NB4 (cell line): ENCODE data around the gene DYNC1LI1.

Source experiments
- MYC ChIP-seq: IDR thresholded peaks from 2 replicates; pipeline ENCODE4 v1.6.1; 2011; ENCODE audit warnings: low read depth, low read length
- POLR2A ChIP-seq: IDR thresholded peaks from 2 replicates; pipeline ENCODE4 v1.6.1; 2011; ENCODE audit warnings: mild to moderate bottlenecking; ENCODE audit not compliant: insufficient read length; ENCODE audit errors: extremely low read depth
- TF ChIP-seq, protein P1 (sequence below): IDR thresholded peaks from one replicate; pipeline ENCODE4 v1.5.1; 2012; ENCODE audit warnings: low read depth, low read length

DNA sequence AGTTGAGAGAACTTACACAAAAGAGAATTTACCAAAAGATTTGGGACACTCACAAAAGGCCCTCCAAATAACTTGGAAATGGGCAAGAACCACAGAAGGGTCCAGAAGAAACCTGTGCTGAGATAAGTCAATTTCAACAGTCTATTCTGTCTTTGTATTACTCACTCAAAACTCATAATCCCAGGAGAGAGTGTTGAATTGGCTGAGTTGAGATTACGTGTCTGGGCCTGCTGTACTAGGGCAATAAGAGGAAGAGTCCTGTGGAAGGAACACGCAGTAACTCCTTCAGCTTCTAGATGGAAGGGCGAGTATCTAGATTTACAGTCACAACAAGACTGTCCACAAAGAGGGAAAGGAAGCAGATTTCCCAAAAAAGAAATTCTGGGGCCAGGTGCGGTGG is 42.5 kb upstream of the DYNC1LI1 start:
- TF ChIP-seq, protein P1, sequence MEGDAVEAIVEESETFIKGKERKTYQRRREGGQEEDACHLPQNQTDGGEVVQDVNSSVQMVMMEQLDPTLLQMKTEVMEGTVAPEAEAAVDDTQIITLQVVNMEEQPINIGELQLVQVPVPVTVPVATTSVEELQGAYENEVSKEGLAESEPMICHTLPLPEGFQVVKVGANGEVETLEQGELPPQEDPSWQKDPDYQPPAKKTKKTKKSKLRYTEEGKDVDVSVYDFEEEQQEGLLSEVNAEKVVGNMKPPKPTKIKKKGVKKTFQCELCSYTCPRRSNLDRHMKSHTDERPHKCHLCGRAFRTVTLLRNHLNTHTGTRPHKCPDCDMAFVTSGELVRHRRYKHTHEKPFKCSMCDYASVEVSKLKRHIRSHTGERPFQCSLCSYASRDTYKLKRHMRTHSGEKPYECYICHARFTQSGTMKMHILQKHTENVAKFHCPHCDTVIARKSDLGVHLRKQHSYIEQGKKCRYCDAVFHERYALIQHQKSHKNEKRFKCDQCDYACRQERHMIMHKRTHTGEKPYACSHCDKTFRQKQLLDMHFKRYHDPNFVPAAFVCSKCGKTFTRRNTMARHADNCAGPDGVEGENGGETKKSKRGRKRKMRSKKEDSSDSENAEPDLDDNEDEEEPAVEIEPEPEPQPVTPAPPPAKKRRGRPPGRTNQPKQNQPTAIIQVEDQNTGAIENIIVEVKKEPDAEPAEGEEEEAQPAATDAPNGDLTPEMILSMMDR: no peak
- no peak for TF ChIP-seq POLR2A
- no peak for TF ChIP-seq MYC
